Measurements from ENCODE around the gene OR2Y1. TPM values are rescaled to one million over a fixed set of nuclear protein-coding genes. Genes with fewer than 3 reads are reported as not detected.
"Not testable (repeated sequence)": the region's sequence is repeated elsewhere in the genome, so short reads cannot be mapped to it uniquely, and the experiment has no call there.

Gene OR2Y1, protein sequence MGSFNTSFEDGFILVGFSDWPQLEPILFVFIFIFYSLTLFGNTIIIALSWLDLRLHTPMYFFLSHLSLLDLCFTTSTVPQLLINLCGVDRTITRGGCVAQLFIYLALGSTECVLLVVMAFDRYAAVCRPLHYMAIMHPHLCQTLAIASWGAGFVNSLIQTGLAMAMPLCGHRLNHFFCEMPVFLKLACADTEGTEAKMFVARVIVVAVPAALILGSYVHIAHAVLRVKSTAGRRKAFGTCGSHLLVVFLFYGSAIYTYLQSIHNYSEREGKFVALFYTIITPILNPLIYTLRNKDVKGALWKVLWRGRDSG
- not detected for total RNA-seq

DNA sequence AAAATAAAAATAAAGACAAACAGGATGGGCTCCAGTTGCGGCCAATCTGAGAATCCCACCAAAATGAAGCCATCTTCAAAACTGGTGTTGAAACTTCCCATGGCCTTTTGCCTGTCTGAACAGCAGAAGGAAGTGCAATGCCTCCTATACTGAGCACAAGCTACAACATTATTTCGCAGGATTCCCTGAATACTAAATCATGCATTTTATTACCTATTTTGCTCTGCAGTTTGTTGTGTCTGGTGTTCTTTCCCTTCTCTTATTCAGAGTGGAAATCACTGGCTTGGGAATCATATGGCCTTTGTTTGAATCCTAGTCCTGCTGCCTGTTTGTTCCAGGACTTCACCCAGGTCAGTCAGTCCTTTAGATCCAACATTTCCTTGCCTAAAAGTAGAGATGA lies at the start of gene OR2Y1:
Gene OR2Y1, minus strand, starts transcription at position 101 of the 400 bp plus-strand sequence. Its CDS starts 0 bp downstream, at position 101.
- Histone ChIP-seq H3K36me3 (no peaks in the 10 kb centered on the region), H3K27ac (no peak within 1 kb of the TSS), H3K9me3 (no peaks in the 10 kb centered on the region), H3K27me3 (no peaks in the 10 kb centered on the region), H3K4me1 (no peaks in the 10 kb centered on the region), H3K4me3 (no peak within 1 kb of the TSS)
- DNase-seq (ENCODE audit: low spot score in 2 of 2): no peak
- 79 to 92% methylated on average over 2 of the region's 2 CpGs for WGBS, 2 donors
- no peak for TF ChIP-seq POLR2A (IDR thresholded peaks at IDR 0.05)
- TF ChIP-seq, protein P1, sequence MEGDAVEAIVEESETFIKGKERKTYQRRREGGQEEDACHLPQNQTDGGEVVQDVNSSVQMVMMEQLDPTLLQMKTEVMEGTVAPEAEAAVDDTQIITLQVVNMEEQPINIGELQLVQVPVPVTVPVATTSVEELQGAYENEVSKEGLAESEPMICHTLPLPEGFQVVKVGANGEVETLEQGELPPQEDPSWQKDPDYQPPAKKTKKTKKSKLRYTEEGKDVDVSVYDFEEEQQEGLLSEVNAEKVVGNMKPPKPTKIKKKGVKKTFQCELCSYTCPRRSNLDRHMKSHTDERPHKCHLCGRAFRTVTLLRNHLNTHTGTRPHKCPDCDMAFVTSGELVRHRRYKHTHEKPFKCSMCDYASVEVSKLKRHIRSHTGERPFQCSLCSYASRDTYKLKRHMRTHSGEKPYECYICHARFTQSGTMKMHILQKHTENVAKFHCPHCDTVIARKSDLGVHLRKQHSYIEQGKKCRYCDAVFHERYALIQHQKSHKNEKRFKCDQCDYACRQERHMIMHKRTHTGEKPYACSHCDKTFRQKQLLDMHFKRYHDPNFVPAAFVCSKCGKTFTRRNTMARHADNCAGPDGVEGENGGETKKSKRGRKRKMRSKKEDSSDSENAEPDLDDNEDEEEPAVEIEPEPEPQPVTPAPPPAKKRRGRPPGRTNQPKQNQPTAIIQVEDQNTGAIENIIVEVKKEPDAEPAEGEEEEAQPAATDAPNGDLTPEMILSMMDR (IDR thresholded peaks at IDR 0.05): no peak

DNA sequence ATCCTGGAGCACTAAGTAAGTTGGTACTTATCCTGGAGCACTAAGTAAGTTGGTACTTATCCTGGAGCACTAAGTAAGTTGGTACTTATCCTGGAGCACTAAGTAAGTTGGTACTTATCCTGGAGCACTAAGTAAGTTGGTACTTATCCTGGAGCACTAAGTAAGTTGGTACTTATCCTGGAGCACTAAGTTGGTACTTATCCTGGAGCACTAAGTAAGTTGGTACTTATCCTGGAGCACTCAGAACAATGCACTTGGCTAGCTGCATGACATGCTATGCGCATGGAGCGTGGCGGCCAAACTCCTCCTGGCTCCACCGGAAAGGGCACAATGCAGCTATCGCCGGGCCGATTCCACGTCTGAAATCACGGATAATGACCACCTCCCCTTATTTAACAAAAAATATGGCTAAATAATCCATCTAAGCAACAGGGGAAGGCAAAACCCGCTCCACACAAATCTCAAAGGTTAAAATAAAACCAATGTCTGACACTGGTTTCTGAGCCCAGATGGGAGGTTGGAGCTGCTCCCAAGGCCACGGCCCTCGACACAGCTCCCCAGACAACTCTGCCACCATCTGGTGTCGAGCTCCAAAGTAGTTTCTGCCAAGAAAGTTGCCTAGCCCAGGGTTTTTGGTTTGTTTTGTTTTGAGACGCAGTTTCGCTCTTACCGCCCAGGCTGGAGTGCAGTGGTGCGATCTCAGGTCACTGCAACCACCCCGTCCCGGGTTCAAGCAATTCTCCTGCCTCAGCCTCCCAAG lies 49.0 kb upstream of the OR2Y1 start:
- Histone ChIP-seq H3K36me3 (peaks cover 8 to 60% (median 26%) of the 10 kb centered on the region in 3 donors), H3K4me1 (peaks cover 0 to 66% (median 32%) of the 10 kb centered on the region in 4 donors), H3K27ac (peak overlapping the region in 1 of 4 donors; percentile 89)
- not testable (repeated sequence) for H3K9me3 ChIP-seq; DNase-seq (ENCODE audit: low spot score in 2 of 2); H3K4me3 ChIP-seq; H3K27me3 ChIP-seq
- WGBS, 2 donors: 88 to 92% methylated on average over 19 of the region's 19 CpGs

DNA sequence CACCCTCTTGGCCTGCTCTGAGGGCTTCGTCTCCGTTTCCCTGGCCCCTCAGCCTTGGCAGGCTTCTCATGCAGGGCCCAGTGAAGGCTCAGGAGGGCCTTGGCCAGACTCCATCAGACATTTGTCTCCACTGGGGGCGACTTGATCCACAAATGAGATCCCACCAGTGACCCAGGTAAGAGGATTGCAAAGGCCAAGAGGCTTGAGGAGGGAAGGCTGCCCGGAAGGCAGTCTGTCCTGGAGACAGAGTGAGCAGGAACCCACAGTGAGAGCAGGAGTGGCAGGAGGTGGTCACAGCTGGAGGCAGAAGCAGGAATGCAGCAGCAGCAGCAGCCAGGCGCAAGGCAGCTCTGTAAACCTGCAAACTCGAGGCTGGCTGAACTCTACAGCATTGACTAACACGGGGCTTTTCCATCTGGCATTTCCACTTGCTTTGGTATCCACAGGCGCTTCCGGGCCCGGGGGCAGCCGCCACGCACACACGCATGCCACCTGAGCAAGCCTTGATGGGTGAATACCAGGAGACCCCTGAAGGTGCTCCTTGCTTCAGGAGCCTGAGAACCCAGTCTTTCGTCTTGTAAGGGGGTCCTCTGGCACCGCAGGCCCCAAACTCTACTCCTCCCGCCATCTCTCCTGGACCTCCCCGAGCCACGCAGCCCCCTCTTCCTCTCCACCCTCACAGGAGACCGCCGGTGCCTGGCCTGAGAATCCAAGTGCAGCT lies 48.0 kb upstream of the OR2Y1 start:
- TF ChIP-seq POLR2A (IDR thresholded peaks at IDR 0.05) (no peak), EP300 (IDR thresholded peaks at IDR 0.05) (no peak)
- TF ChIP-seq, protein P1 (IDR thresholded peaks at IDR 0.05): no peak
- Histone ChIP-seq H3K36me3 (peaks cover 8 to 53% (median 26%) of the 10 kb centered on the region in 3 donors), H3K4me3 (no peak overlapping the region), H3K4me1 (peaks cover 0 to 60% (median 32%) of the 10 kb centered on the region in 4 donors), H3K27me3 (no peaks in the 10 kb centered on the region), H3K9me3 (no peaks in the 10 kb centered on the region), H3K27ac (peak overlapping the region in 3 of 4 donors; percentile 66 to 92 (median 89))
- DNase-seq (ENCODE audit: low spot score in 2 of 2): no peak
- WGBS, 2 donors: 70 to 80% methylated on average over 15 to 18 of the region's 20 CpGs

DNA sequence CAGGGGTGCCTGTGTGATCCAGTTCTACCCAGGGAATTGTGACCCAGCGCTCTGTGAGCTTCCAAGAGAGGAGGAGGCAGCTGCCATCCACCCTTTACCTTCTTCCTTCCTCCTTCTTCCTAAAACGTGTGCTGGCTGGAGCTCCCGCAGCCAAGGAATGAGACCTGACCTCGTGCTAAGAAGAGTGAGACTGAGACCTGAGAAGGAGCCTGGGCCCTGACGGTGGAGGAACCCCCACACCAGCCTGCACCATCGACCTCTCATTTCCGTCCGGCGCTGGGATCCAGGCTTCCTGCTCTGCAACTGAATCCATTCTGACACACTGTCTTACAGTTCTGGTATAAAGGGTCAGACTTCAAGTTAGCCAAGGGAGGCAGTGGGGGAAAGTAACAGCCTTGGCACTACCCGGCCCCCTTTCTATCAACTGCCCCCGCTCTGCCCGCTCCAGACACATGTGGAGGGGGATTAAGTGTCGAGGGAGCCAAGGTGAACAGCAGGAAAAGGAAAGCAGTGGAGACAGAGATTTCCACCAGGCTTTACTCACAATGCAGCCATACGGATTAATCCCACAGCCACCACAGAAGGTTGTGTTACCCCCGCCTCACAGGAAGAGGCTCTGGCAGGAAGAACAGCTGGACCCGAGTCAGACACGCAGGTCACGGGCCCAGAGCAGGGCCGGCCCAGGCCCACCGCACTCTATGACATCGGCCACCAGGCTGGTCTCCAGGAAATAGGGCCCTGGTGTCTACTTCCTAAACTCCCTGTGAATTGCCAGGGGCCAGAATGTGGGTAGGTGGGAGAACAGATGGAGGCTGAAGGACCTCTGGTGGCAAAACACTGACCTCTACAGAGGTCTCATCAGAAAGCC lies 46.9 kb upstream of the OR2Y1 start:
- no peak for DNase-seq (ENCODE audit: low spot score in 2 of 2)
- 25 to 28% methylated on average over 20 to 21 of the region's 21 CpGs for WGBS, 2 donors
- Histone ChIP-seq H3K4me3 (no peak overlapping the region), H3K4me1 (peaks cover 0 to 52% (median 32%) of the 10 kb centered on the region in 4 donors), H3K27ac (peak overlapping the region; percentile 28 to 92 (median 78)), H3K36me3 (peaks cover under 1 to 42% (median 17%) of the 10 kb centered on the region in 3 donors), H3K27me3 (no peaks in the 10 kb centered on the region), H3K9me3 (no peaks in the 10 kb centered on the region)
- no peak for TF ChIP-seq EP300 (IDR thresholded peaks at IDR 0.05)
- TF ChIP-seq, protein P1 (IDR thresholded peaks at IDR 0.05): no peak
- TF ChIP-seq POLR2A (IDR thresholded peaks at IDR 0.05): no peak

DNA sequence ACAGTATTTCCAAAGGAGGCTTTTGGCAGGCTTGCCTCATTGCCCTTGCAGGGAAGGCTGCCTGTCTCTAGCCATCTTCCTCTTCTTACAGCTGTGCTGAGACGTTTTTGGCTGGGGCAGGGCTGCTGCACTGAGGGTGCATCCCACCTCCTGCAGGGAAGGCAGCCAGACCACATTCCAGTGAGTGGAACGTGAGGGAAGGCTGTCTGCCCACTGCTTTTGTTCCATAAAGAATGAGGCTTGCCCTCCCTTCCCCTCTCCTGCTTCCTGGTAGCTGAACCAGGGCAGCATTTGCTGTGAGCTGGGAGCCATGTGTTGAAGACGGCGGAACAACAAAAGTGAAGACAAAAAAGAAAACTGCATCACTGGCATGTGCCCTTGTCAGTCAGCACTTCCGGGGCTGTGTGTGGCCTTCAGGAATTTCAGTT lies 46.0 kb upstream of the OR2Y1 start:
- WGBS, 2 donors: 8 to 14% methylated on average over 5 of the region's 5 CpGs
- H3K9me3 ChIP-seq: no peaks in the 10 kb centered on the region
- H3K4me3 ChIP-seq: peak overlapping the region in 1 of 4 donors; percentile 1
- TF ChIP-seq EP300 (IDR thresholded peaks at IDR 0.05) (peak in 1 of 2 donors; percentile 26), POLR2A (IDR thresholded peaks at IDR 0.05) (no peak)
- peaks cover 0 to 33% (median 7%) of the 10 kb centered on the region in 3 donors for H3K36me3 ChIP-seq
- no peaks in the 10 kb centered on the region for H3K27me3 ChIP-seq
- H3K27ac ChIP-seq: peak overlapping the region; percentile 28 to 92 (median 78)
- peaks cover 0 to 49% (median 32%) of the 10 kb centered on the region in 4 donors for H3K4me1 ChIP-seq
- no peak for DNase-seq (ENCODE audit: low spot score in 2 of 2)
